Right kidney (tissue), 1 donor: Measurements from ENCODE around the gene LMF1.
"Not testable (repeated sequence)": the region's sequence is repeated elsewhere in the genome, so short reads cannot be mapped to it uniquely, and the experiment has no call there.

ENCODE experiments used
- DNase-seq: peaks from one replicate; pipeline ENCODE4 v3.0.0-alpha.2; 2016

The LMF1 gene

DNA sequence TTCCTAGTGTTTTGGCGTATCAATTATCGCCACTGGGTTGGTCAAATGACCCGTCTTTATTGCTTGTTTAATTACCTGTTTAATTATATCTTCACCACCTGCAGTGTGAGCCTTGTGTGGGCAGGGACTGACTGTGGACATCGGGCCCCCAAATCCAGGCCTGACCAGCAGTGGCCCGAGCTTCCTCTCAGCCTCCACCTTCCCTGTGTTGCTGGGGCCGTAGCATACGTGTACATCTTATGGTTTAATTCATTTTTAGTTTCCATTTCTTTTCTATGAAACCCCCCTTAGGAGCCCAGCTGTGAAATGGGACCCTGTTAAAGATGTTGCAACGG, 1.2 kb upstream of the LMF1 start:
- no peak for DNase-seq

DNA sequence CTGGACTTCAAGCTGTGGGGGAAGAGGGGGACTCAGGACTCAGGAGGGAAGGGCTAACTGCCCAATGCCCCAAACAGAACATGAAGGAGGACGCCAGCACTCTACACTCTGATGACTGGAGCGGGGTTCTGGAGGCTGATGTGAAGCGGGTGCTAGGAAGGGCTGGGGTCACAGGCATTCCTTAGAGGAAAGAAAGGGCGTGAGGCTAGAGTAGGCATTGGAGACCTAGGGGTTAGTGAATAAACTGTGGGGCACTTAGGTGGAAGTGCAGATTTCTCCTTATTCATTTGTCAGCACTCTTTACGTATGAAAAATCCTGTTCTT, 760 bp upstream of the LMF1 start:
- no peak for DNase-seq

DNA sequence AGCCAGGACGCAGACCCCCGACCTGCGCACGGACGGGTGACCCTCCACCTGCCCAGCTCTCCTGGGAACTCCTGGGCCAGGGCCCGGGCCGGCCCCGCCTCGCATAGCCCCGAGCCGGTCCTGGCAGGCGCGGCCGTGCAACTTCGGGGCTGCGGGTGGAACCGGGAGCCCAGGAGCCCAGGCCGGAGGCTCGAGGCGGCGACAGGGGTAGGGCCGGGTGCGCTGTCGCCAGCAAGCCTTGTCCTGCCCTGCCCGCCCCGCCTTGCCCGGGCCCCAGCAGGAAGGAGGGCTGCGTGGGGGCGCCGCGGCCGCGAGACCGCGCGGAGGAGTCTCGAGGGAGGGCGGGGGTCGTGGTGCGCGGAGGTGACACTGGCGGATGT, 408 bp downstream of the LMF1 start:
- no peak for DNase-seq

DNA sequence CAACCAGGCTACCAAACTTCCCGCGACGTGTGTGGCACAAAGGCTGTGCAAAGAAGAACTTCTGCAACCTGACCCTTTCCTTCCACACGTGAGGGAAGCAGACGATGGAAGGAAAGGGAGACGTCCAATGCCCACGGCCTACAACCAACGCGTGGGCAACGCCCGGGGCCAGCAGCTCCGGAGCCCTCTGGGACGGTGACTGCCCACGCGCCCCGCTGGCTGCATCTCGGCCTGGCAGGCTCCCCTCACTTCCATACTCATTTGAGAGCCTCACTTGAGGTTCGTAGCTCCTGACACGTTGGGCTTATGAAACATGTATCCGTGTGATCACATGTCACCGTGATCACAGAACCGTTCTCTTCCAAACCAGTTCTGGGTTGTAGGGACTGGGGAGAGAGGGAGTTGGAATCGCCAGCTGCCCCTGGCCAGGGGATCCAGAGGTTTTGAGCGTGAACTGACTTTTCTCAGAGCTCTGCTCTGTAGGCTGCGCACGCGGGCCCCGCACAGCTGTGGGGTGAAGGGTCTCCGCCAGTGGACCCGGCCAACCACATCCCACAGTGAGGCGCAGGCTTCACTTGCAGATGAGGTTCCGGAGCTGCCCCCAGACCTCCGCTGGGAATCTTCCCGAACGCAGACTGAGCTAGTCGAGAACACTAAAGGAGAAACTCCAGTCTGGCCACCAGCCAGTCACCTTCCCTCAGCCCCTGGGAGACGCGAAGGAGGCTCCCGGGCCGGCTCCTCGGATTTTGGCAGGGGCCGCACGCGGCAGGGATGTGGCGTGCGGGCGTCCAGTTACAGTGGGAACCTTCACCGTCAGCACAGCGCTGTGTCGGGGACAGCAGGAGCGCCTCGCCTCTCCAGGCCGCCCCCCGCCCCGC, 1.0 kb downstream of the LMF1 start:
- peak; percentile 46 for DNase-seq

DNA sequence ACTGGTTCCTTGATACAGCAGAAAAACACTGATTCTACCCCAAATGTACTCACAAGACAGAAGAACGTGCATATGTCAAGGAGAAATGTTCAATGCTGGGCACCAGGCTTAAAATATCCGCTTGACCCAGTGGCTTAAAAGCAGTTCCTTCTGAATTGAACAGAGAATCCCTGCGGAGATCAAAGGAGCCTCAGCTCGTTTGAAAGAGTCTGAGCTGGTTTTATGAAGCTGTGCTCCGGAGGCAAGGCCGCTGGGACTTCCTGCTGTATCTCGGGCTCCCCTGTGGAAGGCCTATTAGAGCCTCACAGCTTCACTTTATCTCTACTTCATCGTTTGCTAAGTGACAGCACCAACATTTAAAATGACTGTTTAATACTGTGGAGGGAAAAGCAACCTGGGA, 2.2 kb downstream of the LMF1 start:
- DNase-seq = no peak

DNA sequence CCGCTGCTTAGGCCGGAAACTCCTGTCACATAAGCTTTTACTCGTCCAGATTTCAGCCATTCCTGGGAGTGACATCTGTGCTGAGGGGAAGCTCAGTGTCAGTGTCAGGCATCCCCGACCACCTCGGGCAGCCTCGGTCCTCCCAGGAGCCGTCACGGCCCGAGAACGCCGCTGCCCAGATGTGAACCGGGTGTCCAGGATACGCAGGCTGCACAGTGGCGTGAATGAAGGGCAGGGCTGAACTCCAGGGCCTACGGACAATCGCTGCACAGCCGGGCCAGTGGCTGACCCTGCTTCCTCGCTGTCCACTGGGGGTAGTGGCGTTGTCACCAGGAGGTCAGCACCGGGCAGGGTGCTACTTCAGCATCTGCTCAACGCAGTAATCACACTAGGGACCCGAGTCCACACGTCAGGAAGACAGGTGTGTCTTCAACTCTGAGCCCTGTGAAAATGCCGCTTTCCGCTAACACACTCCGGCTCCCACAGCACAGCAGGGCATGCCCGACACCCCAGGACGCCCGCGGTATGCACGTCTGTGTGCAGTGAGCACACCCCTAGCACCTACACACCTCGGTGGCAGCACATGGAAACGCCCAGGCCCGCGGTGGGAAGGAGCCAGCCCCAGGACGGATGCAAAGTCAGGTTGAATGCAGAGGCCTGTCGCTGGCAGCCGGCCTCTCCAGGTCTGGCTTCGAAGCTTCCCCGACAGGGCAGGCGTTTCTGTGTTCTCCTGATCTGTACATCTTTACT, 3.1 kb downstream of the LMF1 start:
- DNase-seq = no peak

DNA sequence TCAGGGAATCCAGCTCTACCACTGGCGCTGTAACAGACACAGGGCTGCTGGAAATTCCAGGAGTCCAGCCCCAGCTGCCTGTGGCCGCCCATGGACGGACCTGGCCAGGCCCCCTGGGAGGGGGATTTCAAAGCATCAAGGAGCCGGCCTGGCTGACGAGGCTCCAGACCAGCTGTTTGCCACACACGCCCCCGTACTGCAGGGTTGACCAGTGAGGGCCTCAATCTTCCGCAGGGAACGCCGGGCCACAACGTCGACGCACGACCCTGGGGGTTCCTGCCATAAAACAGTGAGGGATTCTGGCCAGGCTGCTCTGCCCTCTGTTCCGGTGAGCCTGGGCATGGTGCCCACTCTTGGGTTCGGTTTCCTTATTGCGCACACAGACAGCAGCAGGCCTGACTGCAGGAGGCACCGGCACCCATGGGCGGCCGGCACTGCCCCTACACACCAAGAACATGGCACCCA, 3.7 kb downstream of the LMF1 start:
- DNase-seq = no peak

DNA sequence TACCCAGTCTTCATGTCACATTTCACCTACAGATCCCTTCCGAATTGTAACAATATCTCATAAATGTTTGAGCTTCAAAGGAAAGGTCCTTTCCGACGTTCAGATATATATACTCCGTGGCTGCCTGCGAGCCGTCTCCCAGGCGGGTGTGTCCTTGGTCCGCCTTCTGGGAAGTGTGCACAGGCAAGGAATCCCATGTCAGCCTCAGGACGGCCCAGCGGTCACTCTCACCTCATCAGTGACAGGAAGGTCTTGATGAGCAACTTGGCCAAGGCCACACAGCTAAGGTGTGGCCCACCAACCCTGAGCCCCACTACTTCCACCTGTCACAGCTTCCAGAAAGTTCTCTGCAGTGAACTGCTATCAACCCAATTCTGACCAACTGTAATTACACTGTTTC, 4.3 kb downstream of the LMF1 start:
- no peak for DNase-seq

DNA sequence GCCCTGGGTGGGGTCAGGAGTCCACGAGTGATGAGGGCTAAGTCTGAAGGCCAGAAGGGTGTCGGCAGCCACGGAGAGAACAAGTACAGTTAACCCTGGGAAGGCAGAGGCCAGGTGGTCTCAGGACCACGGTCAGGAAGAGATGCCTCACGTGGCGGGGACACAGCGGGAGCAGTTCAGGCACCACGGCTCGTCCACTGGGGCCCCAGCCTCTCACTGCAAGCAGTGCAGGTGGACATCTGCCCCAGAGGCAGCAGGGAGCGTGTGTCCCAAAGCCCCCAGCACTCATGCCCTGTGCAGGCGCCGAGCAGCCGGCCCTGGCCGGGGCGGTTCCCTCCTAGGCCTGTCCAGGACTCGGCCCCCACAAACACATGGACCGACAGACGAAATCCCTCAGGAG, 4.7 kb downstream of the LMF1 start:
- no peak for DNase-seq

DNA sequence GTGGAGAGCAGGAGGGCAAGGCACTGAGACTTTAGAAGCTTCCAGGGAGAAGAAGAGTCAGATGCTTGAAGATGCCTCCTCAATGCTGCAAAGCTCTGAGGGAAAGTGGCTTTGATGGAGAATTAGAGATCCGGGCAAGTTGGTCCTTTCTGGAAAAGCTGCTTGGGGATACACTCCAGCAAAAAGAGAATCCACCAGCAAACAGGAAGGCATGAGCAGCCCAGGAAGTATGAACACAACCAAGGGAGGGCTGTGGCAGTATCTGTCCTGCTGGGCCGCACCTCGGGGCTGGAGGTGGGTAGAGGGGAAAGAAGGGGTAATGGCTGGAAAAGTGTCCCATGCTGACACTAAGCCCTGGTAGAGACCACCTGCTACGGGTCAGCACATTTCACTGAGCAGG, 5.3 kb downstream of the LMF1 start:
- no peak for DNase-seq

DNA sequence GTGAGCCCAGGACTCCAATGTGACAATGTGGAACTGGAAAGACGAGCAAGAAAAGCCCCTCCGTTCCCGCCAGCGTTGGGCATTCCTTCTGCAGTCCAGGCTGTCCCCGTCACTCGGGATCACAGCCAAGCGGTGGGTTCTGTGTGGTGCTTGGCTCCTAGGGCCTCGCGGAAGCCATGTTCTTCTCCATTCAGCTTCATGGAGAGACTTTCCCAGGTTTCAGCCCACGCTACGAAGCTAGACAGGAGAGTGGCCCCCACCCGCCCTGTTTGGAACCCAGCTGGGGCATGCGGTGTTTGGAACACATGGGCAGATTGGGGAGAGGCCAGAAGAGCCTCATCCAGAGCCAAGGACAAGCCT, 5.8 kb downstream of the LMF1 start:
- no peak for DNase-seq

DNA sequence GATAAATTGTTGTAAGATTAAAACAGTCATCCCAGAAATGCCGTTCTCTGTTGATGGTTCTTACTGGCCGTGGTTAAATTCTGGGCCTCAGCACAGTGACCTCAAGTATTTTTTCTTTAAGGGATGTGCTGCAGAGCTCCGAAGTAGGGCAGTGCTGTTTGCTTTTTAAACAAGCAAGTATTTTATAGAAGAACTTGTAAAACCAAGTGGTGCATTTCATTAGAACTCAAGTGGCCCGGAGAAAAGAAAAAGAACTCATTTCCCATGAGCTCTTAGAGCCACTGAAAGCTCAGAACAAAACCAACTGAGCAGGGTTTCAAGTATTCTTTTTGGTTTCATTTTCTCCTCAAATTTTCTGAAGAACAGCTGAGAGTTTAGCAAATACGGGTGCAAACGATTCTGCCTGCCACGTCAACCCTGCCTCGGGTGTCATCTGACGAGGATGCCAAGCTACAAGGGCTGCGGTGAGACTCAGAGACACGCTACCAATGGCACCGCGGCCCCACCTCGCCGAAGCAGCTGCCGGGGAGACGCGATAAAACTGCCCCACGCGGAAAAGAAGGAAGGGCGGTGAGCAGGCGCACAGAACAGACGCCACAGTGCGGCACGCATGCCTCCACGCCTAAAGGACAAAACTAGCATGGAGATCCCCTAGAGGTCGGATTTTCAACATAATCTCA, 6.3 kb downstream of the LMF1 start:
- no peak for DNase-seq

DNA sequence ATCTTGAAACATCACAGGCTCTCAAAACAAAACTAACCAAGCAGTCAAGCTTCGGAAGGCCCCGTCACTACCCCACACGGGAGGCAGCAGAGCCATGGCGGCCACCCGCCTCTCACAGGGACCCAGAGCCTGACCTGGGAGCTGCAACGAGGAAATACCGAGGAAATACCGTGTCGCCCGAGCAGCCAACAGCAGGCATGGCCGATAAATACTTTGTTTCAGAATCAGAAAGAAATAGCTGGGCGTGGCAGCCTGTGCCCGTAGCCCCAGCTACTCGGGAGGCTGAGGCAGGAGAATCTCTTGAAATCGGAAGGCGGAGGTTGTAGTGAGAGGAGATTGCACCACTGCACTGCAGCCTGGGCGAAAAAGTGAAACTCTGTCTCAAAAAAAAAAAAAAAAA, 6.9 kb downstream of the LMF1 start:
- DNase-seq = no peak

DNA sequence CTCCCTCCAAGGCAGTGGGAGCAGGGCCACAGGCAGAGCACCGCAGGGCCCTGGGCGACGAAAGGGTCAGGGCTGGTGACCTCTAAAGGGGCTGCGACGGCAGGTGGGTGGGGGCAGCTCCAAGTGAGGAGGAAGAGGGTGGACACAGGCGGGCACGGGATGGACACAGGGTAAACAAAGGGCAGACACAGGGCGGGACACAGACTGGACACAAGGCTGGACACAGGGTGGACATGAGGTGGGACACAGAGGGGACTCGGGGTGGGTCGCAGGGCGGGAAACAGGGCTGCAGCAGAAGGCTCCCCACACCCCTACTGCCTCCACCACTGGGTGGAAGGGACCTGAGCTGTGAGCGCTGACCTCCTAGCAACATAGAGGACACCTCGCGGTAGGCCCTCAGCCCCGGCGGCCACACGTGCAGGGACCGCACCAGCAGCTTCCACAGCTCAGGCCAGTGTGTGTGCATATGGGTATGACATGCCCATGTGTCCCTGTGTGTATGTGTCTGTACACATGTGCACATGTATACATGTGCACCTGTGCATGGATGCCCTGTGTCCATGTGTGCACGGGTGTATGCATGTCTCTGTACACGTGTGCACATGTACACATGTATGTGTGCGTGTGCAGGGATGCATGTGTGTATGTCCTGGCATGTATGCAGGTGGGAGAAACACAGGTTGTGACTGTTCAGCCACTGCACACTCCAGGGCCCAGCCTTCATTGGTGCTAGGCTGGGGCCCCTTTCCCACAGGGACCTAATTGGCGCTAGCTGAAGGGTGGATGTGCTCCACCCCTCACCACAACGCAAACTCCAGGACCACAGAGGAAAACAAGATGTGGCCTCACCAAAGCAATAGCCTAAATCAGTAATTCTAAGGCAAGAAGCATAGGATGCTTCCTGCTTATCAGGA, 7.6 kb downstream of the LMF1 start:
- DNase-seq = no peak

DNA sequence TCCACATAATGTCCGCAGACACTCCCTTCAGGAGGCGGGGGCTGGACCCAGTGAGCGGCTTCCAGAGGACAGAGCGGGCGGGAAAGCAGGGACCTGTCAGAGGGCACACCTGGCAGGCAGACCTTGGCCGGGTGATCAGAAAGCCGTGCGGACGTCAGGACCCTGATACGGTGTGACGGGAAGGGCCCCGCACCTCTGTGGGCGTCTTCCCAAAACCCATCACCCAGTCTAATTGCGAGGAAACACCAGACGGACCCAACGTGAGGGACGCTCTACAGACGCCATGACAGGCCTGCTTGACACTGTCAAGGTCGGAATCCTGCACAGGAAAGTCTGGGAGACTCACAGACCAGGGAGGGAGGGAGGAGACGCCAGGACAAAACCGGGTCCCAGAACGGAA, 8.4 kb downstream of the LMF1 start:
- DNase-seq = no peak

DNA sequence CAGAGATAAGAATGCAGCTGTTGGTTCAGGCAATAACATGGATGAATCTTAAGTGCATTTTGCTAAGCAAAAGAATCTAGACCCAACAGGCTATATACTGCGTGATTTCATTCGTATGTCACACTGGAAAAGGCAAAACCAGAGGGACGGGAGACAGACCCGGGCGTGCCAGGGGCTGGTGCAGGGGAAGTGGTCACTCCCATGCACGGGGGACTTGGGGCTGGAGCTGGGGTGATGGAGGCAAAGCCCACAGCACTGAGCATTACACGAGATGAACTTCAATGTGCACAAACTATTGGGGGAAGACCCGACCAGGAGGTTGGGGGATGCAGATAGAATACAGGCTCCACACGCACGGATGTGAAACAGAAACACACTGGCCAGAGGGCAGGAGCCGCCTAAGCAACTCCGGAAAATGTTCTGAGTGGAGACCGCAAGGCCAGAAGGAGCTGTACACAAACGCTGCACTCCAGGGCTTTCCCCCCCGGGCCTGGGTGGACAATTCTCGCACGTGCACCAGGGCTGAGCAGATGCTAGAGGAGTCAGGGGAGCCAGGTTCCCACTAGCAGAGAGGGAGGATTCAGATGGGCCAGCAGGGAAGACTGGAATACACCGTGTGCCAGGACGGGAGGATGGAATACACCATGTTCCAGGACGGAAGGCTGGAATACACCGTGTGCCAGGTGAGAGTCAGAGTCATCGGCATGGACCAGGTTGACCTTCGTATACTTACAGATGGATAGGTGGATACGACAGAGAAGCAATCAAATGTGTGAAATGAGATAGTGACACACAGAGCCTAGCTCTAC, 11.3 kb downstream of the LMF1 start:
- no peak for DNase-seq

DNA sequence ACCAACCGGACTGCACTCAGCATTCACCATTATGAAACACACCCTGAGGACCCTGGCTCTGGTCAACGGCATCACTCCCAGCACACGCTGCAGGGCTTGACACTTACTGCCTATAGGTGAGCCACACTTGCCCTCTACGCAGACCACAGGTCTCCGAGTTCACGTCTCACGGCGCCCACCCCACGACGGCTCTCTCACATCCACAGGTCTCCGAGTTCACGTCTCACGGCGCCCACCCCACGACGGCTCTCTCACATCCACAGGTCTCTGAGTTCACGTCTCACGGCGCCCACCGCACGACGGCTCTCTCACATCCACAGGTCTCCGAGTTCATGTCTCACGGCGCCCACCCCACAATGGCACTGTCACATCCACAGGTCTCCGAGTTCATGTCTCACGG, 15.0 kb downstream of the LMF1 start:
- DNase-seq = not testable (repeated sequence)

DNA sequence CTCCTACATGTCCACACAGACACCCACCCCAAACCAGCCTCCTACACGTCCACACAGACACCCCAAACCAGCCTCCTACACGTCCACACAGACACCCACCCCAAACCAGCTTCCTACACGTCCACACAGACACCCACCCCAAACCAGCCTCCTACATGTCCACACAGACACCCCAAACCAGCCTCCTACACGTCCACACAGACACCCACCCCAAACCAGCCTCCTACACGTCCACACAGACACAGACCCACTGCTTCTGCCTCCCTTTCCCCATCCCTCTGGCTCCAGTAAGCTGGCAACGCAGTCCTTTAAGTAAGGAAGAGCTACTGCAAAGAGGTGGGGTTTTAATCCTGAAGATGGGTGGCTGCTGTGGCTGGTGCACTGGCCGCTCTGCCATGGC, 17.0 kb downstream of the LMF1 start:
- DNase-seq = not testable (repeated sequence)

DNA sequence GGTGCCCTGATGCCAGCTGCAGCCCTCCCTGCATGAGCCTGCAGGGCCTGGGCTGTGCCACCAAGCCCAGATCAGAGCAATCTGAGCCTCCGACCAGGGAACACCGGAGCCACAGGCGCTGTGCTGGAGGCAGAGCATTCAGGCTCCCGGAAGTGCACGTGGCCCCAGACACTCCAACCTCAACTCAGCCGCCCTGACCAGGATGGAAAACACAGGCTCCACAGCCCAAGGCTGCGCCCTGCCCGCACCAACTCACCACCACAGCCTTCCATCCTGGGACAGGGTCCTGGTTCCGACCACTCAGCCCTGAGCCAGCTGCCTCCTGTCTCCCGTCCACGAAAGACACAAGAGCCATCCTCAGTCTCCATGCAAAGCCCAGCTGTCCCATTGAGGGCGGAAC, 18.5 kb downstream of the LMF1 start:
- no peak for DNase-seq

DNA sequence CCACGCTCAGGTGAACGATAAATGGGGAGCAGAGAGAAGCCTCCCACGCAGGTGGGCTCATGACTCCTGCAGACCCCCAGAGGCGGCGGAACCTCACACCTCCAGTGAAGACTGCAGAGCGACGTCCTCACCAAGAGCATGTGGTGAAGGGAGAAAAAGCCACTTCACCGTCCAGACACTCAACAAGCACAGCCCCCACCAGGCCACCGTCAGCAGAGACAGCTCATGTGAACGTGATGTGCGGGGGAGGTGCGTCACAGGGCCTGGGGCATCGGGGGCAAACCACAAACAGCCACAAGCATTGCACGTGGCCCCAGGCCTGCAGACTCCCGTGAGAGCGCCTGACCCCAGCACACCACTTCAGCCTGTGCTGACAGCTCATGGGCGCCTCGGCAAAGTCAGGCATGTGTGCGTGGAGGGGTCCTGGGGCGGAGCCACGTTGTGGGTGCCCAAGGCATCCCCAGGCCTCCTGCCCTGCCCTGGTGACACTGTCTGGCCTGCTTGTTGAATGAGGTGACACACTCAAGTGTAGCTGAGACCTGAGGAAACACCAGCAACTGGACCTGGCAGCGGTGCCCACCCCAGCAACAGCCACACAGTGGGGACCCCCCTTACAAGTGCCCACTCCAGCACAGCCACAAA, 19.0 kb downstream of the LMF1 start:
- no peak for DNase-seq
